ENCODE data around the gene IRF7.

The IRF7 gene

GRCh38 chr11:595400-595799 is 20.4 kb downstream of the IRF7 start:
- no peak overlapping the region for H3K4me3 ChIP-seq (ENCODE audit: low read depth, low read length)
- TF ChIP-seq CTCF (IDR thresholded peaks at IDR 0.05; ENCODE audit: borderline replicate concordance, insufficient read depth, low read depth, low read length): no peak

- H3K4me3 ChIP-seq (ENCODE audit: low read depth, low read length): no peak overlapping the region
- TF ChIP-seq CTCF (IDR thresholded peaks at IDR 0.05; ENCODE audit: borderline replicate concordance, insufficient read depth, low read depth, low read length): no peak
Observed at GRCh38 chr11:593347-593746, 22.4 kb downstream of the IRF7 start.

- TF ChIP-seq CTCF (IDR thresholded peaks at IDR 0.05; ENCODE audit: borderline replicate concordance, insufficient read depth, low read depth, low read length): no peak
- no peak overlapping the region for H3K4me3 ChIP-seq (ENCODE audit: low read depth, low read length)
Observed at GRCh38 chr11:592918-593317, 22.8 kb downstream of the IRF7 start.

- no peak overlapping the region for H3K4me3 ChIP-seq (ENCODE audit: low read depth, low read length)
- TF ChIP-seq CTCF (IDR thresholded peaks at IDR 0.05; ENCODE audit: borderline replicate concordance, insufficient read depth, low read depth, low read length): no peak
Observed at GRCh38 chr11:592501-592900, 23.2 kb downstream of the IRF7 start.

GRCh38 chr11:590997-591396 is 24.8 kb downstream of the IRF7 start:
- H3K4me3 ChIP-seq (ENCODE audit: low read depth, low read length): no peak overlapping the region
- TF ChIP-seq CTCF (IDR thresholded peaks at IDR 0.05; ENCODE audit: borderline replicate concordance, insufficient read depth, low read depth, low read length): no peak

GRCh38 chr11:589798-590197 is 26.0 kb downstream of the IRF7 start:
- H3K4me3 ChIP-seq (ENCODE audit: low read depth, low read length): no peak overlapping the region
- no peak for TF ChIP-seq CTCF (IDR thresholded peaks at IDR 0.05; ENCODE audit: borderline replicate concordance, insufficient read depth, low read depth, low read length)

- no peak overlapping the region for H3K4me3 ChIP-seq (ENCODE audit: low read depth, low read length)
- no peak for TF ChIP-seq CTCF (IDR thresholded peaks at IDR 0.05; ENCODE audit: borderline replicate concordance, insufficient read depth, low read depth, low read length)
Observed at GRCh38 chr11:587978-588380, 27.8 kb downstream of the IRF7 start.

Data from GM12875 (cell line).